GM21528 (cell line): Measurements from ENCODE around the gene SYNJ2.
A peak's percentile ranks its signal among the peaks of the same experiment; 100 is the strongest.

Experiments used
- ATAC-seq: cut with Tn5 transposase; IDR thresholded peaks from one replicate; pipeline ENCODE4 v1.9.1; 2021; ENCODE audit warnings: mild to moderate bottlenecking, moderate library complexity; ENCODE audit not compliant: unreplicated experiment, low FRiP score

SYNJ2 gene

DNA sequence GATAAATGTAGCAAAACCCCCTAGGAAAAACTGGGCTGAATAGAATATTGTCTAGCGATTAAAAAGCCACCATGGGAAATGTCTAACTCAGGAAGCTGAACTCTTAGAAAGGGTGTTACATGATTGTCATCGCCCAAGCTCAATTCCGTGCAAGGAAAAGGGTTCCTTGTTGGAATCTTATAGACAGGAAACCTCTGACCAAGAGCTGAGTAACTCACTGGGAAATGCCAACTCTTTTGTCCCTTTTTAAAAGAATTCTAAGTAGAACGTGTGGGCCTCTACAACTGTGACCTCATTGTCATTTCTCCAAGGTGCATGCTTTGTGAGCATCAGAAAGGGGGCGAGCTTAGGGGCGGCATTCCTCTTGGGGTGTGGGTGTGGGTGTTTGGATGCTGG lies 88.1 kb downstream of the SYNJ2 start:
- no peak for ATAC-seq

DNA sequence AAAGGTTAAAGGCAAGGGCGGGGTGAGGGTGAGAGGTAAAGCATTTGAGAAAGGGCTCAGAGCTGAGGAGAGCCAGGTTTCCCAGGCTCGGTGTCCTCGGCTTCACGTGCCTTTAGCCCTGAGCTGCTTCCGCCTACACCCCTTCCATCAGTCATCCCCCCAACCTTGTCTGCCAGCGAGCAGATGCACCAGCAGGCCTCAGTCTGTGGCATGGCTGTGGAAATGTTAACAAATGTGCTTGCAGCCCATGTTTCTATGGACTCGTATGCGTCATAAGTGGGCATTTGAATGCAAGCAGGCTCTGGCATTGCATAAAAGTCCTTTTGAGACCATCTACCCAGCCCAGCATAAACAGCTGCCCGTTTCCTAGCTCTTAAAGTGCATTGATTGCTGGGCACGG lies 88.8 kb downstream of the SYNJ2 start:
- no peak for ATAC-seq

DNA sequence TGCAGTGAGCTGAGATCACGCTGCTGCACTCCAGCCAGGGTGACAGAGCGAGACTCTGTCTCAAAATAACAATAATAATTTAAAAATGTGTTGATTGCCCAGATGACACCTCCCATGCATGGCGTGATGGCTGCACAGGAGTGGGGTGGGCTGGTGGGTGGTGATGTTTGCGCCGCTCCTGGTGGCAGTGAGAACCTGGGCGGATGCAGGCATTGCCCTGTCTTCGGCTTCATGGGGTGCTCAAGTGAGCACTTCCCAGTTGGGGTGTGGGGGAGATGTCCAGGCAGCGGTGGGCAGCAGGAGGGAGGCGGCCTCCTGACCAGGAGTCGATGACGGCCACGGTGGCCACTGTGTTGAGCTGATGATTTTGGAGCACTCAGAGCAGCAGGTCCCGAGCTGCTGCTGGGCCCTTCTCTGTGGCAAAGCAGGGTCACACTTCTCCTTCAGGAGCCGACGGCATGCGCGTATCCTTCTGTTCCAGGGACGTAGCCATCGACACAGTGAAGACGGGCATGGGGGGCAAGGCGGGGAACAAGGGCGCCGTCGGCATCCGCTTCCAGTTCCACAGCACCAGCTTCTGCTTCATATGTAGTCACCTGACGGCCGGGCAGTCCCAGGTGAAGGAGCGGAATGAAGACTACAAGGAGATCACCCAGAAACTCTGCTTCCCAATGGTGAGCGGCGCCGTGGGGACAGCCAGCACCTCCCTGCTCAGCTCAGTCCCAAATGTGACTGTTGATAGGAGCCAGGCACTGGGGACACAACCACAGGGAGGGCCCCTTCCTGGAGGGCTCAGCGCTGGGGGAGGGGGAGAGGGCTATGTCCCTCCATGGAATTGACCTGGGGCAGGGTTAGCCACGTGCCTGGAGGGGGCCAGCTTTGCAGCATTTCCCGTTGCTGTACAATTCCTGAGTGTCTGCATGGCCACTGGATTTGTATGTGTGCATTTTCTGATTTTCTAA lies 89.7 kb downstream of the SYNJ2 start:
- no peak for ATAC-seq

DNA sequence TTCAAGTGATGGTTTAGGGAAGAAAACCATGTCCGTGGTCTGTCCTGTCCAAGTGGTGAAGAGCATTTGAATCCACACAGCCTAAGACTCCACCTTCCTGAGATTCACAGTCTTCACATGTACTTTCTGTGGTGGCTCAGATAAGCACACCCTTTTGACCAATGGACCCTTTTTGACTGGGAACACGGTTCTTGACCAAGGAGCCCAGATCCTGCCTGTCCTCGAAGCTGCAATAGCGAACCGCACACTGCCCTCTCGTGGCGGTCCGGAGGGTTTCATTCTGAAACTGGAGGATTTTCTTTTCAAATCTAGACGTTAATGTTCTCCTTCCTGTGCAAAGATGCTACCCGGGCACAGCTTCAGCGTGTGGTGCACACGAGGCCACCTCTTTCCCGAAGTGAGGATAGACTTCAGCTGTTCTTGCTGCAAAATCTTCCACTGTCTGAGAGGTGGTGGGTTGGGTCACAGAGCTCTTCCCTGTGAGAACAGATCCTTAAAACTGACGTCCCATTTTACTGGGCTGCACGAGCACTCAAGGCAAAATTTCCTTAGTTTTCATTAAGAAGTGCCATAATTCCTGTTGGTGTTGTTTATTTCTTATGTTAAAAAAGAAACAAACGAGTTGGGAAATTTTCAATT lies 90.5 kb downstream of the SYNJ2 start:
- ATAC-seq: peak; percentile 54

DNA sequence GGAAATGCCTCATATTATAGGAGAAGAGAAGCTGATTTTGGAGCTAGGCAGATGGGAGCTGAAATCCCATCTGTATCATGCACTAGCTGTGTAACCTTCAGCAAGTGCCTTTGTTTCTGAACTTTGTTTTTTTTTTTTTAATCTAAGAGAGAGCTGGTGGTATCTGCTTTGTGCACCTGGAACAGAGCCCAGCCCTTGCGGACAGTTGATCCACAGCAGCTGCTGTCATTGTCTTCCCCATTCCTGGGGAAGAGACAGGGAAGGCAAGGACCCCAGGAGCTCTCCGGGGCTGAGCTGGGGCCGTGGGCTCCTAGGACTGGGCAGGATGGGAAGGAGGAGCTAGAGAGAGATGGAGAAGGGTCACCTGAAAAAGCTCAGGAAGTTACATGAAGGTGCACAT lies 92.1 kb downstream of the SYNJ2 start:
- ATAC-seq: no peak

DNA sequence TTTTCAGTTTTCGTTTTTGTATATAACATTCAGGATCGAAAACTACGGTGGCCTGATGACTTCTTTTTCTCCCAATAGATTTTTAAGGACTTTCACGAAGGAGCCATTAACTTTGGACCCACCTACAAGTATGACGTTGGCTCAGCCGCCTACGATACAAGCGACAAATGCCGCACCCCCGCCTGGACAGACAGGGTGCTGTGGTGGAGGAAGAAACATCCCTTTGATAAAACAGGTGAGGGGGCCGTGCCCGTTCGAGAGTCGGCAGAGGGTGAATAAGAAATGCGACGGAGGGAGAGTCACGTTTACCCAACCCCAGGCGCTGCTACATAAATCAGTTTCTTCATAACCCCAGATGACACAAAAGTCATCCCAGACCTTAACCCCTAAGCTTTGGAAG lies 94.9 kb downstream of the SYNJ2 start:
- ATAC-seq: no peak

DNA sequence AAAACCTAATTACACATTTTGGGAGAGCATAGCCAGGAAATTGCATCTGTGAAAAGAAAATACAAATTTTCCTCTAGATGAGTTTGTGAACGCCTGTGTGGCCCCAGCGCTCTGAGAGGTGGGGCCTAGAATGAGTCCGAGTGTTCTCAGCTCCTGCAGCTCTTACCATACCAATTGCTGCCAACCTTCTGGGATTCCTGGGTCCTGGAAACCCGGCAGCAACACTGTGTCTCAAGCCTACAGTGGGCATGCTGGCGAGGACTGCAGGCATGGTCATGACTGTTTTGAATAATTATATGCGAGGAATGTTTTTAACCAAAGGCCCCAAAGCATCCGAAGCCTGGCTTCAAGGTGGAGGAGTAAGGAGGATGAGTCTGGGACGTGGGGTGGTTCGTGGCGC lies 96.0 kb downstream of the SYNJ2 start:
- no peak for ATAC-seq

DNA sequence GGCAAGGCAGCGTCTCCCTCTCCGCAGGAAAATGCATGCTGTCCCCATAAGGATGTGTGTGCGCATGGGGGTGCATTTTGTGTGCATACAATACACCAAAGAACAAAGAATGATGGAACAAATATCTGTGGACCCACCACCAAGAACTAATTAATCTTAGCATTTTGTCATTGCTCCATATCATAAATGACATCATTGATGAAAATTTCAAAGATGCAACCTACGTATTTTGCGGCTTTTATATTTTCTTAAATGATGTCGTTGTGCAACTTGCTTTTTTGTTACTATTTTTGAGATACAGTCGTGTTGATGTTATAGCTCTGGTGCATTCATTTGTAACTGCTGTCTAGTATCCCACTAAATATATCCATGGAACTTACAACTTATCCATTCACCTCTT lies 96.7 kb downstream of the SYNJ2 start:
- no peak for ATAC-seq

DNA sequence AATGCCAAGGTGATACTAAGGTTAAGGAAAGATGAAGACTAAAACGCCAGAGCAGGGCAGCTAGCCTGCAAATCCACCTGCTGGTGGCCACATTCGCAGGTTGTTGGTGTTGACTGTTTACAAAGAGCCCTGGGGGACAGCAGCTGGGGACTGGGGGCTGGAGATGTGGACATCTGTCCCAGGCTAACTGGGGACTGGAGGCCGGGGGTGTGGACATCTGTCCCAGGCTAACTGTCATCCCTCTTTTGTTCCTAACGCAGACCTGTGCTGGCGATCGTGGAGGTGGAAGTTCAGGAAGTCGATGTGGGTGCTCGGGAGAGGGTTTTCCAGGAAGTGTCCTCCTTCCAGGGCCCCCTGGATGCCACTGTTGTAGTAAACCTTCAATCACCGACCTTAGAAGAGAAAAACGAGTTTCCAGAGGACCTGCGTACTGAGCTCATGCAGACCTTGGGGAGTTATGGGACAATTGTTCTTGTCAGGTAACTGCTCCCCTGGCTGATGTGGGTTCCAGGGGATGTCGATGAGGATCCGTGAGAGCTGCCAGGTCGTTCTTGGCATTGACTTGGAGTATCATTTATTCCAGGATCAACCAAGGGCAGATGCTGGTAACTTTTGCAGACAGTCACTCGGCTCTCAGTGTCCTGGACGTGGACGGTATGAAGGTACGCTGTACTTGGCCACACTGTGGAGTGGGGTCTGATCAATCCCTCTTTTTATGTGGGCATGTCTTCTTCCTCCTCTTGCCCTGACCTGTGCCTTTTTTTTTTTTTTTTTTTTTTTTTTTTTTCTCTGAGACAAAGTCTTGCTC lies 99.4 kb downstream of the SYNJ2 start:
- ATAC-seq: no peak

DNA sequence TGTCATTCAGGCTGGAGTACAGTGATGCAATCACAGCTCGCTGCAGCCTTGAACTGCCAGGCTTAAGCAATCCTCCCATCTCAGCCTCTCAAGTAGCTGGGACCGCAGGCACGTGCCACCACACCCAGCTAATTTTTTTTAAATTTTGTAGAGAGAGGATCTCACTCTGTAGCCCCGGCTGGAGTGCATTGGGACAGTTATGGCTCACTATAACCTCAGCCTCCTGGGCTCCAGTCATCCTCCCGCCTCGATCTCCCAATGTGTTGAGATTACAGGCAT lies 99.9 kb downstream of the SYNJ2 start:
- ATAC-seq: no peak

DNA sequence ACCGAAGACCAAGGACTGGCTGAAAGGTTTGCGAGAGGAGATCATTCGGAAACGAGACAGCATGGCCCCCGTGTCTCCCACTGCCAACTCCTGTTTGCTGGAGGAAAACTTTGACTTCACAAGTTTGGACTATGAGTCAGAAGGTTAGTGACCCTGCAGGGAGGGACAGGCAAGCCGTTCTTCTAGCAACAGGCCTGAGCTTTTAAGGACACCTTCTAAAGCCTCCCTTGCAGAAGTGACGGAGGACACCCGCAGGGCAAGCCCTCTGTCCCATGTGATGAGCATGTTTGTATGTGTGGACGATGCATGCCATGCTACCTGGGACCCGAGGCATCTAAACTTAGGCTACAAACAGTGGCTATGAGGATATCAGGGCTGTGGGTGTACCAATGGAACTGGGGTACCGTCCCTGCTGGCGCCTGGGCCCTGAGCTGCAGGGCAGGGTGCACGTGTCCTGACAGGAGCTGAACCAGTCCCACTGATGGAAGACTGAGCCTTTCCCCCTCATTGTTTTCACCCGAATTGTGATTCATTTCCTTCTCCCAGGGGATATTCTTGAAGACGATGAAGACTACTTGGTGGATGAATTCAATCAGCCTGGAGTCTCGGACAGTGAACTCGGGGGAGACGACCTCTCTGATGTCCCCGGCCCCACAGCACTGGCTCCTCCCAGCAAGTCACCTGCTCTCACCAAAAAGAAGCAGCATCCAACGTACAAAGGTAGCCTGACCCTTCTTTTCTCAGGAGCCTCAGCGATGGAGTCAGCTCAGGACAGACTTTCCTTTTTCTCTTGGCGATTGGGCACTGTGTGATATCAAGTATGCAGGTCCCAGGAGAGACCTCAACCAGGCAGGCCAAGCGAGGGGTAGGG lies 102.0 kb downstream of the SYNJ2 start:
- ATAC-seq: no peak

DNA sequence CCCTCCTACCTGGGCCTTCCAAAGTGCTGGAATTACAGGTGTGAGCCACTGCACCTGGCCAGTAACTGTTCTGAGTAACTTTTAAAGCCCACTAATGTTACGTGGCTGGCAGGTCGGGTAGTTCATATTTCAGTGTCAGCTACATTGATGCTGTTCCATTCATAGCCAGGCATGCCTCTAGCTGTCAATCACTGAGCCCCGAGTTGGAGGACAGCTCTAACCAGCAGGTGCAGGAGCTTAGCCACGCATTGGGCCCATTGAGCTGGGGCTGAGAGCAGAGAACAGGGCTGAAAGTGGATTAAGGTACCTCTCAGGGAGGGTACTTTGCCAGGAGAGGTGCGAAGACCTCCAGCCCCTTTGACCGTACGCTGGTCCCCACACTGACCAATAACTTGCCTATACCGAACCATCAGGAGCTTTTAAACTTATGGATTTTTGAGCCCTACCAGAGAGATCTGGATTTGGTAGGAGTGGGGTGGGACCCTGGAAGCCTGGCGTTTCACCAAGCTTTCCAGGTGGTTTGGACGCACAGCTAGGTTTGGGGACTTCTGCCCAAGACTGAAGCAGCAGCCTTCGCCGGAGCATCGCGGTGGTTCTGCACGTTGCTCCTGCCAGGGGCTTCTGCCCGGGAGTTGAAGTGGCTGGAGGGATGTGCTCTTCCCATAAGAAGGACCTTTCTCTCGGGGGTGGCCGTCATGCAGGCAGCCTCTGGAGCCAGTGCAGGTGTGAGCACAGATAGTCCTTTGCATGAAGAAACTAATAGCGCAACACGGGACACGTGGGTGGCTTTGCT lies 103.8 kb downstream of the SYNJ2 start:
- no peak for ATAC-seq

DNA sequence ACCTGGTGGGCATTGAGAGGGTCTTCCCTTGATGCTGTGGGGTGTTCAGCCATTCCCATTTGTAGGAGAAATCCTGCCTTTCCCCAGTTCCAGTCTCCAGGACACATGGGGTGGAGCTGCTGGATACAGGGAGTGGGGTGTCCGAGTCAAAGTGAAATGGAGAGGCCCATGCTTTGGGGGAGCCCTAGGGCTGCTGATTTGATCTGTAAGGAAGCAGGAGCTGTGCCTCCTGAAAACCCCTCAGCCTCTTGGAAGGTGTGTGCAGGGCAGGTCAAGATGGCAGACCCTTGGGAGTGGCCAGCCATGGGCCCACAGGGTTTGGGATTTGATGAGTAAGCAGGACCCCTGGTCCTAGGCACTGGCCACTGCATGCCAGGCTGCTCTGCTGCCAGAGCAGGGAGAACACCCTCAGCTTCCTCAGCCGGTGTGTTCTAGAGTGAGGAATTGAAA lies 104.4 kb downstream of the SYNJ2 start:
- no peak for ATAC-seq

DNA sequence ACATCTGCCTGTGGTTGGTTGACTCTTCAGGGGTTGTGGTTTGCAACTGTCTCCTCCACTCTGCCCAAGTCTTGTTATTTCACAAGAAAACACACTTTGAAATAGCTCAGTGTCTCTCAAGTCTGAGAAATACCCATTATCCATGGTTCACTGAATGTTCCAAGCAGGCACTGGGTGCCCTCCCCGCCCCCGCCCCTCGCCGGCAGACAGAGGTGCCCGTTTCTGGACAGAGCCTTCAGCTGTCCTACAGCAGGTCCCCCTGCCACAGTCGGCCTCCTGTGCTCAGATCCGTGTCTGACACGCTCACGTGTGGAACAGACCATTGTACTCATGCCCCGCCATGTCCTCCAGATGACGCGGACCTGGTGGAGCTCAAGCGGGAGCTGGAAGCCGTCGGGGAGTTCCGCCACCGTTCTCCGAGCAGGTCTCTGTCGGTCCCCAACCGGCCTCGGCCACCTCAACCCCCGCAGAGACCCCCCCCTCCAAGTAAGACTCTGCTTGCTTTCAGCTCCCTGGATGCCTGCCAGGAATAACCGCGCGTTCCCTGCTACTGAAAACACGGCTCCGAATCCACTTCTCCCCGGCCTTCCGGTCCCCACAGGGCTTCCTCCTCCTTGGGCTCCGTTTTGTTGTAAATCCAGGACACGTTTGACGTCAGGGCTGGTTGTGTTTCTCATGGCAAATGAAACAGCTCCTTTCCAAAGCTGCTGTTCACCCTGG lies 105.0 kb downstream of the SYNJ2 start:
- no peak for ATAC-seq

DNA sequence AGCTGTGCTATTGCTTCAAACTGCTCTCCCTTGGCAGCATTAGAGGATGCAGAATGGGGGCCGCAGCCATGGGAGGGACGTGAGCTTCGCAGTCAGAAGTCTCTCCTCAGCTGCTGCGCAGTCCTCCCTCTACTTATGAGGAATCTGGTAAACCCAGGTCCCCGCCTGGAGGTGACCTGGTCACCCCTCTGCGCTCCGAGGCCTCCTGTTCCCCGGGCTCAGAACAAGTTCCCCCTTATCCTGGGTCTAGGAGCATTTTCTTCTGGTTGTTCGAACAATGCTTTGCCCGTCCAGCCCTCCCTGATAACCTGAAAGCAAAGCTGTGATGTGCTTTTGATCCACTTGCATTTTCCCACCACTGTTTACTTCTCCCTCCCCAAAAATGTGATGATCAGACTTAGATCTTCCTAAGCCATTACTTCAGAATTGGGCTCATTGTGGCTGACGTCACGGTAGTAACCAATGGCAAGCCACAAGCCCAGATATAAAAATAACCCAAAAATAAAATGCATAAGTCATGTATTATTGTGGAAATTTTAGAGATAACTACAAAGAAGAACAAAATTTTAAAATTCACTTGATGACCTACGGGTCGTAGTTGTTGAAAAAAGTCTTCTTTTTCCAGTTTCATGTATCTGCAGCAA lies 105.7 kb downstream of the SYNJ2 start:
- ATAC-seq: no peak

DNA sequence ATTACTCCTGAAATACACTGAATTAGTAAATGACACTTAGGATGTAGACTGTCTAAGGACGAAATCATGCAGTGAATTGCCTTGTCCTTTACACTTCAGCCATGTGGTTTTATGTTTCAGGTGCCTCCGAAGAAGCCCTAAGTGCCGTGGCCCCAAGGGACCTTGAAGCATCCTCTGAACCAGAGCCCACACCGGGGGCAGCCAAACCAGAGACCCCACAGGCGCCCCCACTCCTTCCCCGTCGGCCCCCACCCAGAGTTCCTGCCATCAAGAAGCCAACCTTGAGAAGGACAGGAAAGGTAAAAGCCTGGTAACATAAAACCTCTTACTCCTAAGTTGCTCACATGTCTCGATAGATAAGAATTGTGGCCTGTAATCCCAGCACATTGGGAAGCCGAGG lies 111.1 kb downstream of the SYNJ2 start:
- ATAC-seq: no peak

DNA sequence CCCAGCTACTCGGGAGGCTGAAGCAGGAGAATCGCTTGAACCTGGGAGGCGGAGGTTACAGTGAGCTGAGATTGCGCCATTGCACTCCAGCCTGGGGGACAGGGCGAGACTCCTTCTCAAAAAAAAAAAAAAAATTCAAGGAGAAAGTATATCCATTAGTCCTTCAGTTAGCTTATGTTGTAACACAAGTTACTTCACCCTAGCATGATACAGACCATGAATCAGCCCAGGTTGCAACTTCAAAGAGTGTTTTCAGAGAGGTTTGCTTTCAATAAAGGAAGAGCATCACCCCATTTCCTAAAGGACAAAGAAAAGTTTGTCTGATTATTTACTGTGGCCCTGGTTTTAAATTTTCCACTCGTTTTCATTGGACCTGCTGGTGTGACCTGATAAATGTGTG lies 113.4 kb downstream of the SYNJ2 start:
- no peak for ATAC-seq

DNA sequence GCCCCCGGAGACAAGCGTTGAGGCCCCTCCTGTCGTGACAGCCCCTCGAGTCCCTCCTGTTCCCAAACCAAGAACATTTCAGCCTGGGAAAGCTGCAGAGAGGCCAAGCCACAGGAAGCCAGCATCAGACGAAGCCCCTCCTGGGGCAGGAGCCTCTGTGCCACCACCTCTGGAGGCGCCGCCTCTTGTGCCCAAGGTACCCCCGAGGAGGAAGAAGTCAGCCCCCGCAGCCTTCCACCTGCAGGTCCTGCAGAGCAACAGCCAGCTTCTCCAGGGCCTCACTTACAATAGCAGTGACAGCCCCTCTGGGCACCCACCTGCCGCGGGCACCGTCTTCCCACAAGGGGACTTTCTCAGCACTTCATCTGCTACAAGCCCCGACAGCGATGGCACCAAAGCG lies 114.0 kb downstream of the SYNJ2 start:
- ATAC-seq: no peak

DNA sequence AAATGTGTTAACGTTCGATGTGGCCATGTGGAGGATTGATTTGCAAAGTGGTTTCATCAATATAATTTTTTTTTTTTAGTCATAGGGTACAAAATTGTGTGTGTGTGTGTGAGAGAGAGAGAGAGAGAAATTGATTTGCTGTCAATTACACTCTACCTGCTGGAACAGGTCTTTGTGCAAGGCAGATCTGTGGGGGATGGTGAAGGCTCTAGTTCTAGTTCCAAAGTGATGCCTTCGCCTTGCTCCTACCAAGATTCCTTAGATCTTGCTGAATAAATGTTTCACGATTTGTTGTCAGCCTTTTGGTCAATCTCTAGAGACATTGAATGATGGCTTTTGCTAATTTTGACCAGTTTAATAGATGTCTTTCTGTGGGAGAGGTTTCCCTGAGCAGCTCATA lies 121.6 kb downstream of the SYNJ2 start:
- no peak for ATAC-seq
